Endothelial cell of umbilical vein (primary cell): ENCODE measurements around the gene ESAM. TPM values are rescaled to one million over a fixed set of nuclear protein-coding genes. Genes with fewer than 3 reads are reported as not detected.

Source experiments
- BruUV-seq: library from RNA; stranded (reverse); fragments of 400-500 nt; replicated peaks from 2 replicates; lab custom pipeline; 2021; lab: Mats Ljungman, UMichigan
- CTCF ChIA-PET: fragments of 300-600, 350-600 bp; sonication (Branson Sonifier 250); formaldehyde crosslinking; loops from one replicate; lab custom pipeline; 2021; ENCODE audit warnings: antibody characterized with exemption, inconsistent platforms; lab: Charles Lee
- POLR2A ChIA-PET: fragments of 300-600, 350-600 bp; sonication (Branson Sonifier 250); formaldehyde crosslinking; loops from one replicate; lab custom pipeline; 2021; ENCODE audit warnings: antibody characterized with exemption, inconsistent platforms; lab: Charles Lee
- DNase-seq: peaks from one replicate; pipeline ENCODE4 v3.0.0-alpha.2; 2011; ENCODE audit warnings: low read depth, low spot score
- FAIRE-seq: peaks from 2 replicates; lab custom pipeline; 2011; peaks lifted over from hg19 to GRCh38; lab: Jason Lieb, UNC
- H2AFZ ChIP-seq: 2 replicates; pipeline ENCODE4 v1.6.0; 2012; ENCODE audit warnings: low read depth, low read length, control low read depth, inconsistent platforms
- H3K27ac ChIP-seq: 2 replicates; pipeline ENCODE4 v1.5.1; 2011; ENCODE audit warnings: low read depth, mild to moderate bottlenecking, control low read depth, low read length, moderate library complexity; ENCODE audit not compliant: insufficient read depth
- H3K27me3 ChIP-seq, 2 experiments: 2 replicates each; pipeline versions ENCODE4 v1.6.0 to v1.6.1; 2011; ENCODE audit warnings: low read length in 2 of 2, mixed read lengths in 1 of 2; ENCODE audit not compliant: control insufficient read depth in 2 of 2, insufficient read depth in 2 of 2
- H3K36me3 ChIP-seq, 2 experiments: 2 replicates in 1 of 2; 3 replicates in 1 of 2; pipeline ENCODE4 v1.5.1; 2011; ENCODE audit warnings: low read length in 2 of 2, mild to moderate bottlenecking in 1 of 2, moderate library complexity in 1 of 2; ENCODE audit not compliant: control insufficient read depth in 2 of 2, insufficient read depth in 2 of 2; ENCODE audit errors: extremely low read depth in 1 of 2
- H3K4me1 ChIP-seq: 3 replicates; pipeline ENCODE4 v1.5.1; 2011; ENCODE audit warnings: mild to moderate bottlenecking, low read length; ENCODE audit not compliant: control insufficient read depth, insufficient read depth; ENCODE audit errors: extremely low read depth
- H3K4me2 ChIP-seq: 2 replicates; pipeline ENCODE4 v1.6.1; 2011; ENCODE audit warnings: low read length, control low read depth, mixed read lengths; ENCODE audit not compliant: insufficient read depth
- H3K4me3 ChIP-seq, 3 experiments: fragments of 200-600 bp in 1 of 3; sonication (generic), shearing (Covaris generic) in 1 of 3; replicated peaks in 1 of 3; 2 replicates each; pipeline ENCODE4 v1.5.1; 2011 to 2016; ENCODE audit warnings: control low read depth in 3 of 3, low read length in 3 of 3, mild to moderate bottlenecking in 2 of 3, inconsistent platforms in 1 of 3, low read depth in 1 of 3, moderate library complexity in 1 of 3; ENCODE audit not compliant: insufficient read depth in 1 of 3
- H3K79me2 ChIP-seq: 2 replicates; pipeline ENCODE4 v1.6.0; 2012; ENCODE audit warnings: low read length, inconsistent platforms; ENCODE audit not compliant: control insufficient read depth, insufficient read depth
- H3K9ac ChIP-seq: replicated peaks from 2 replicates; pipeline ENCODE3; 2011; ENCODE audit warnings: low read length, control low read depth; ENCODE audit not compliant: insufficient read depth; ENCODE audit errors: extremely low read depth
- H3K9me1 ChIP-seq: replicated peaks from 3 replicates; pipeline ENCODE4 v1.6.0; 2011; ENCODE audit warnings: mild to moderate bottlenecking, low read length; ENCODE audit not compliant: control insufficient read depth, insufficient read depth; ENCODE audit errors: extremely low read depth
- H3K9me3 ChIP-seq: replicated peaks from 2 replicates; pipeline ENCODE4 v1.5.1; 2012; ENCODE audit warnings: low read length, inconsistent platforms; ENCODE audit not compliant: control insufficient read depth, insufficient read depth
- H4K20me1 ChIP-seq: replicated peaks from 2 replicates; pipeline ENCODE3; 2011; ENCODE audit warnings: mild to moderate bottlenecking, low read length; ENCODE audit not compliant: control insufficient read depth, insufficient read depth; ENCODE audit errors: extremely low read depth
- EZH2 ChIP-seq: IDR thresholded peaks from 2 replicates; pipeline ENCODE4 v1.6.1; 2012; ENCODE audit warnings: borderline replicate concordance, low read depth, mild to moderate bottlenecking, moderate library complexity, low read length, inconsistent platforms; ENCODE audit not compliant: severe bottlenecking
- GATA2 ChIP-seq: IDR thresholded peaks from 2 replicates; pipeline ENCODE4 v1.7.0; 2011; ENCODE audit warnings: low read depth, mild to moderate bottlenecking, moderate library complexity, mixed read lengths, low read length; ENCODE audit not compliant: insufficient read length, insufficient read depth
- POLR2A ChIP-seq: IDR thresholded peaks from 2 replicates; pipeline ENCODE4 v1.6.1; 2012; ENCODE audit warnings: low read depth, mild to moderate bottlenecking, control low read depth, low read length
- dilution Hi-C: fragments of 300-500 bp; cut with MboI; formaldehyde crosslinking; loops from one replicate; pipeline ENCODE4 v1.15.0; 2019; ENCODE audit warnings: low sequenced_read_pairs; ENCODE audit not compliant: extremely low pct_ligation_motif_present
- intact Hi-C: fragments of 100-400 bp; cut with micrococcal nuclease; formaldehyde crosslinking; loops from one replicate; pipeline ENCODE4 v1.10.0; 2022
- polyA plus RNA-seq, 4 experiments: library from polyadenylated mRNA; depleted of rRNA in 3 of 4; stranded (reverse) in 3 of 4; unstranded in 1 of 4; fragments of >200 nt; gene quantifications; 2 replicates each; pipeline versions ENCODE4 v1.2.1 to v1.2.3, GENCODE V29; 2011 to 2012; ENCODE audit warnings: missing spikeins in 1 of 4
- total RNA-seq: library from RNA; stranded (reverse); gene quantifications from 2 replicates; pipeline ENCODE4 v1.2.3, GENCODE V29; 2021
- TF ChIP-seq, protein P1 (sequence below), 2 donors: IDR thresholded peaks; 1 replicate in 1 of 2; 2 replicates in 1 of 2; pipeline ENCODE4 v1.5.1; 2011; ENCODE audit warnings: low read length in 2 of 2, mild to moderate bottlenecking in 2 of 2, moderate library complexity in 2 of 2, control low read depth in 1 of 2, inconsistent platforms in 1 of 2, low read depth in 1 of 2; ENCODE audit not compliant: insufficient read depth in 1 of 2; ENCODE audit errors: extremely low read depth in 1 of 2
- TF ChIP-seq, protein P2 (sequence below): IDR thresholded peaks from 2 replicates; pipeline ENCODE4 v1.6.1; 2011; ENCODE audit not compliant: insufficient read depth, insufficient read length

The ESAM gene
- total and polyA plus RNA-seq, 2 donors (not counting 3 experiments of a cell fraction or from before 2014, with no cell fraction given), result 273 to 383 TPM

DNA sequence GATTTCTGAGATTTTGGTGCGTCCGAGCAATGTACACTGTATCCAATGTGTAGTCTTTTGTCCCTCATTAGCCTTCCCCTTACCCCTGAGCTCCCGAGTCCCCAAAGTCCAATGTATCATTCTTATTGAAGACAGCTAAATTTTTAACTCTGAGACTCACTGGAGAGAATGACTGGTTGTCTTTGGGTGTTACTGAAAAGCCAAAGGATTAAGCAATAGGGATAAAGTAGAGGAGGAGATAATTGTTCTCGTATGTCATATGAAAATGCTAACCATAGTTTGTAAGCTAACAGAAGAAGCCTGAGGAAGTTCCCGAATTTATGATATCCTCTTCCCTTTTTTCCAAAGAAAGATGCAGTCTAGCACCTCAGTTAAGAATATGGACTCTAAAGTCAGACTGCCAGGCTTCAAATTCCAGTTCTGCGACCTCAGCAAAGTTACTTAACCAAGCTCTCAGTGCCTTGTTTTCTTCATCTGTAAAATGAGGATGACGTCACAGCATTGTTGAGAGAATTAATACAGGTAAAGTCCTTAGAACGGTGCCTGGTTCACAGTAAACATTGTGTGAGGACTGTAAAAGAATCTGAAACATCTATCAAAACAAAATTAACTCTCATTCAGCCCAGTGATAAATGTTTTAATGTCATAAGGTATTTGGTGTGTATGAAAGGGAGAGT lies 39.7 kb upstream of the ESAM start:
- CTCF ChIA-PET, result interaction anchor here (0.9 to 10.2 kb wide), 11 partner anchors 8 to 133 kb away, joined by 3 to 191 read pairs (median 8); partner anchors contain the start of gene ESAM
- H3K9ac ChIP-seq, result no peak overlapping the region
- dilution Hi-C loops (no loop called here), intact Hi-C loops (loop anchor here (2.0 kb wide), 1 partner anchor 65 kb away; no protein-coding TSS in a partner anchor)
- TF ChIP-seq, protein P1, sequence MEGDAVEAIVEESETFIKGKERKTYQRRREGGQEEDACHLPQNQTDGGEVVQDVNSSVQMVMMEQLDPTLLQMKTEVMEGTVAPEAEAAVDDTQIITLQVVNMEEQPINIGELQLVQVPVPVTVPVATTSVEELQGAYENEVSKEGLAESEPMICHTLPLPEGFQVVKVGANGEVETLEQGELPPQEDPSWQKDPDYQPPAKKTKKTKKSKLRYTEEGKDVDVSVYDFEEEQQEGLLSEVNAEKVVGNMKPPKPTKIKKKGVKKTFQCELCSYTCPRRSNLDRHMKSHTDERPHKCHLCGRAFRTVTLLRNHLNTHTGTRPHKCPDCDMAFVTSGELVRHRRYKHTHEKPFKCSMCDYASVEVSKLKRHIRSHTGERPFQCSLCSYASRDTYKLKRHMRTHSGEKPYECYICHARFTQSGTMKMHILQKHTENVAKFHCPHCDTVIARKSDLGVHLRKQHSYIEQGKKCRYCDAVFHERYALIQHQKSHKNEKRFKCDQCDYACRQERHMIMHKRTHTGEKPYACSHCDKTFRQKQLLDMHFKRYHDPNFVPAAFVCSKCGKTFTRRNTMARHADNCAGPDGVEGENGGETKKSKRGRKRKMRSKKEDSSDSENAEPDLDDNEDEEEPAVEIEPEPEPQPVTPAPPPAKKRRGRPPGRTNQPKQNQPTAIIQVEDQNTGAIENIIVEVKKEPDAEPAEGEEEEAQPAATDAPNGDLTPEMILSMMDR (IDR thresholded peaks at IDR 0.05; ENCODE audit: extremely low read depth in 1 of 2, insufficient read depth in 1 of 2, low read depth in 1 of 2, low read length in 2 of 2), result no peak
- no peak for TF ChIP-seq POLR2A
- no peak for TF ChIP-seq GATA2
- no peak for TF ChIP-seq EZH2
- TF ChIP-seq, protein P2, sequence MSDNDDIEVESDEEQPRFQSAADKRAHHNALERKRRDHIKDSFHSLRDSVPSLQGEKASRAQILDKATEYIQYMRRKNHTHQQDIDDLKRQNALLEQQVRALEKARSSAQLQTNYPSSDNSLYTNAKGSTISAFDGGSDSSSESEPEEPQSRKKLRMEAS, result no peak
- no peaks in the 10 kb centered on the region for H3K27me3 ChIP-seq
- H3K9me1 ChIP-seq, result no peaks in the 10 kb centered on the region
- no peak overlapping the region for H3K4me3 ChIP-seq
- no peak overlapping the region for H2AFZ ChIP-seq
- H3K4me1 ChIP-seq, result peaks cover 20% of the 10 kb centered on the region
- DNase-seq (no peak), FAIRE-seq (no peak)
- H3K9me3 ChIP-seq, result no peaks in the 10 kb centered on the region
- no peaks in the 10 kb centered on the region for H4K20me1 ChIP-seq
- H3K4me2 ChIP-seq, result peak overlapping the region; percentile 88
- H3K27ac ChIP-seq, result no peak overlapping the region
- H3K36me3 ChIP-seq, result no peaks in the 10 kb centered on the region
- POLR2A ChIA-PET, result interaction anchor here (1.1 kb wide), 1 partner anchor 41 kb away, joined by 4 read pairs; no protein-coding TSS in a partner anchor
- no TSS peak for BruUV-seq
- peaks cover 32% of the 10 kb centered on the region for H3K79me2 ChIP-seq
